Tibial nerve (tissue), 4 donors: Measurements from ENCODE around the gene METTL23. TPM values are rescaled to one million over a fixed set of nuclear protein-coding genes. Genes with fewer than 3 reads are reported as not detected.
A peak's percentile ranks its signal among the peaks of the same experiment; 100 is the strongest.

Source experiments
- DNase-seq, 2 donors: peaks; one replicate each; pipeline ENCODE4 v3.0.0-alpha.2; 2019; ENCODE audit warnings: low spot score in 2 of 2
- H3K27ac ChIP-seq, 4 donors: fragments of 200-600 bp; sonication (generic) in 3 of 4; one replicate each; pipeline ENCODE4 v1.5.1; 2017 to 2019; ENCODE audit warnings: mild to moderate bottlenecking in 1 of 4
- H3K27me3 ChIP-seq, 2 donors: fragments of 200-600 bp; sonication (generic) in 1 of 2; one replicate each; pipeline versions ENCODE4 v1.5.1 to v1.6.0; 2017 to 2019
- H3K36me3 ChIP-seq, 3 donors: fragments of 200-600 bp; sonication (generic); one replicate each; pipeline ENCODE4 v1.5.1; 2018 to 2019
- H3K4me1 ChIP-seq, 4 donors: fragments of 200-600 bp; sonication (generic) in 3 of 4; one replicate each; pipeline ENCODE4 v1.5.1; 2017 to 2019
- H3K4me3 ChIP-seq, 4 donors: fragments of 200-600 bp; sonication (generic) in 3 of 4; one replicate each; pipeline ENCODE4 v1.5.1; 2017 to 2019; ENCODE audit warnings: mild to moderate bottlenecking in 1 of 4, moderate library complexity in 1 of 4
- H3K9me3 ChIP-seq, 4 donors: fragments of 200-600 bp; sonication (generic) in 3 of 4; one replicate each; pipeline ENCODE4 v1.5.1; 2017 to 2019
- EP300 ChIP-seq, 2 donors: sonication (generic); formaldehyde crosslinking; IDR thresholded peaks; one replicate each; pipeline ENCODE4 v1.6.1; 2017; ENCODE audit warnings: antibody characterized with exemption in 2 of 2, mild to moderate bottlenecking in 1 of 2
- POLR2A ChIP-seq, 2 donors: fragments of 450-650 bp; IDR thresholded peaks; one replicate each; pipeline ENCODE4 v1.6.1; 2017; ENCODE audit warnings: antibody characterized with exemption in 2 of 2, mild to moderate bottlenecking in 2 of 2, moderate library complexity in 2 of 2
- WGBS, 2 donors: methylation state at CpG; one replicate each; pipeline ENCODE4 v1.1.5; 2018; 5-methylcytosine and 5-hydroxymethylcytosine counted together
- total RNA-seq, 4 donors: library from RNA; depleted of rRNA; stranded (reverse); fragments of >200 nt; gene quantifications; one replicate each; pipeline ENCODE4 v1.1.0, GENCODE V29; 2016
- TF ChIP-seq, protein P1 (sequence below), 5 experiments: fragments of 200-600 bp in 3 of 5; fragments of 450-650 bp in 2 of 5; sonication (generic) in 3 of 5; IDR thresholded peaks; one replicate each; pipeline ENCODE4 v1.5.1; 2016 to 2019; ENCODE audit warnings: antibody characterized with exemption in 5 of 5, mild to moderate bottlenecking in 3 of 5, moderate library complexity in 2 of 5

Gene METTL23
- total RNA-seq, 4 donors from 2014 or later, result 27.8 to 50.2 (median 30.8) TPM

DNA sequence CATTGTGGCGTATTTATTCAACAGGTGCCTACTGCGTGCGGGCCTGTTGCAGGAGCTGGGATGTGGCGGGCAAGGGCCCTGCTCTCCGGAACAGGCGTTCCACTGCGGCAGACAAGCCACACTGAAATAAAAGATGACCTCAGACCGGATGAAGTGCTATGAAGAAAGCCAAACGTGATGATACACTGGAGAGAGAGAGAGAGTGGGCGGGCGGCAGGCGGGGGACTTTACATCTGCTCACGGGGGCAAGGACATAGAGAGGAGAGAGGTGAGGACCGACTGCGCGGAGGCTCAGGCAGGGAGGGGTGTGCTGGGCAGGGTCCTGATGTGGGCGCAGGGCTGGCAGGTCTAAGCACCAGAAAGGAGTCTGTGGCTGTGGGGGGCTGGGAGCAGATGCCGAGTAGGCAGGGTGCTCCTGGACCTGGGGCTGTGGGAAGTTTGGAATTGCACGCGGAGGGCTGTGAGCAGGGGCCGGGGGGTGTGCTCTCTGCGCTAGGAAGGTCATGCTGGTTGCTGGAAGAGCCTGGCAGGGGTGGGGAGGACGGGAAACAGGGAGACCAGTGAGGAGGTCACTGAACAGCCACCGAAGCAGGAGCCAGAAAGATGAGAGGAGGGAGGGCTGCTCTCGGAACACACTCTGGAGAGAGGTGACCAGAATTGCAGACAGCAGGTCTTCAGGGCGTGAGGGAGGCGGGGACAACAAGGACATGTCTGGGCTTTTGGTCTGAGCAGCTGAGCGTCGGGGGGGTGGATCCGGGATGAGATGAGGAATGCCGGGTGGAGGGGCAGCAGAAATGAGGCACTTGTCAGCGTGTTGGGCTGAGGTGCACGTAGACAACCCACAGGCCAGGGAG is 25.8 kb upstream of the METTL23 start:
- Histone ChIP-seq H3K36me3 (no peaks in the 10 kb centered on the region), H3K4me1 (peaks cover 0 to 75% (median 40%) of the 10 kb centered on the region in 4 donors), H3K27me3 (no peaks in the 10 kb centered on the region), H3K4me3 (peak overlapping the region in 3 of 4 donors; percentile 13 to 30 (median 16)), H3K27ac (peak overlapping the region; percentile 11 to 90 (median 74)), H3K9me3 (no peaks in the 10 kb centered on the region)
- peak; percentile 43 to 54 for DNase-seq
- WGBS, 2 donors, result 18 to 22% methylated on average over 32 to 33 of the region's 33 CpGs
- TF ChIP-seq, protein P1, sequence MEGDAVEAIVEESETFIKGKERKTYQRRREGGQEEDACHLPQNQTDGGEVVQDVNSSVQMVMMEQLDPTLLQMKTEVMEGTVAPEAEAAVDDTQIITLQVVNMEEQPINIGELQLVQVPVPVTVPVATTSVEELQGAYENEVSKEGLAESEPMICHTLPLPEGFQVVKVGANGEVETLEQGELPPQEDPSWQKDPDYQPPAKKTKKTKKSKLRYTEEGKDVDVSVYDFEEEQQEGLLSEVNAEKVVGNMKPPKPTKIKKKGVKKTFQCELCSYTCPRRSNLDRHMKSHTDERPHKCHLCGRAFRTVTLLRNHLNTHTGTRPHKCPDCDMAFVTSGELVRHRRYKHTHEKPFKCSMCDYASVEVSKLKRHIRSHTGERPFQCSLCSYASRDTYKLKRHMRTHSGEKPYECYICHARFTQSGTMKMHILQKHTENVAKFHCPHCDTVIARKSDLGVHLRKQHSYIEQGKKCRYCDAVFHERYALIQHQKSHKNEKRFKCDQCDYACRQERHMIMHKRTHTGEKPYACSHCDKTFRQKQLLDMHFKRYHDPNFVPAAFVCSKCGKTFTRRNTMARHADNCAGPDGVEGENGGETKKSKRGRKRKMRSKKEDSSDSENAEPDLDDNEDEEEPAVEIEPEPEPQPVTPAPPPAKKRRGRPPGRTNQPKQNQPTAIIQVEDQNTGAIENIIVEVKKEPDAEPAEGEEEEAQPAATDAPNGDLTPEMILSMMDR (IDR thresholded peaks at IDR 0.05), result no peak
- peak in 1 of 2 donors; percentile 60 for TF ChIP-seq EP300 (IDR thresholded peaks at IDR 0.05)

DNA sequence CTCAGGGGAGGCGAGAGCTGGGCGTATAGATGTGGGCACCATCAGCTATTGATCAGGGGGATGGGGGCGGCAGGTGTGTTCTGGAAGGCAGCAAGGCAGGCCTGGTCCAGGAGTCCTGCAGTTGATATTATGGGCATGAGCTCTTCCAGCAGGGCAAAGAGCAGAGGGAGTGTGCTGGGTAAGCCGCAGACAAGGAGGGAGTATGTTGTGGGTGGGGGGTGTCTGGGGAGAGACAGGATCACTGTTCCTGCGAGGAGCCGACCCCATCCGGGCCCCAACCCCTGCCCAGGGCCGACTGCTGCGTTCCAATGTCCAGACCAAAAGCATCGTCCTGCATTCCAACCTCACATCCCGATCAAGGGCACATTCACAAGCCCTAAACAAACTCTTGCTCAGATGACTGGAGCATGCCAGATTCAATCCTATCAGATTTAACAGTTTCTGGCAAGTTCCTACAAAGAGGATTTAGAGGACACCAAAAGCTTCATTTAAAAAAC is 25.1 kb upstream of the METTL23 start:
- TF ChIP-seq EP300 (IDR thresholded peaks at IDR 0.05), result no peak
- Histone ChIP-seq H3K4me1 (peaks cover 0 to 69% (median 38%) of the 10 kb centered on the region in 4 donors), H3K27me3 (no peaks in the 10 kb centered on the region), H3K36me3 (no peaks in the 10 kb centered on the region), H3K4me3 (no peak overlapping the region), H3K27ac (peak overlapping the region in 3 of 4 donors; percentile 11 to 90 (median 81)), H3K9me3 (no peaks in the 10 kb centered on the region)
- no peak for DNase-seq
- WGBS, 2 donors, result 33 to 39% methylated on average over 11 of the region's 11 CpGs

DNA sequence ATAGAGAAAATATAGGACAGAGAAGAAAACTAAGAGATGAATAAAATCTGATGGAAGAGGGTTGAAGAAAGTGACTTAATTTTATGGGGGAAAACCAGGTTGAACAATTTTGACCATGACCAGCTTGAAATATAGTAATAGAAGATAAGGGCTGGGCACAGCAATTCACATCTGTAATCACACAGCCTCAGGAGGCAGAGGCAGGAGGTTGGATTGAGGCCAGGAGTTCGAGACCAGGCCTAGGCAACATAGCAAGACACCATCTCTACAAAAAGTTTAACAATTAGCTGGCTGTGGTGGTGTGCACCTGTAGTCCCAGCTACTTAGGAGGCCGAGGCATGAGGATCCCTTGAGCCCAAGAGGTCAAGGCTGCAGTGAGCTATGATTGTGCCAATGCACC is 24.6 kb upstream of the METTL23 start:
- H3K27ac ChIP-seq, result peak overlapping the region in 2 of 4 donors; percentile 81 to 90
- no peak overlapping the region for H3K4me3 ChIP-seq
- TF ChIP-seq, protein P1 (IDR thresholded peaks at IDR 0.05), result no peak
- no peak for TF ChIP-seq POLR2A (IDR thresholded peaks at IDR 0.05)
- no peak for TF ChIP-seq EP300 (IDR thresholded peaks at IDR 0.05)
- no peaks in the 10 kb centered on the region for H3K27me3 ChIP-seq
- no peak for DNase-seq
- 33 to 52% methylated on average over 2 of the region's 2 CpGs for WGBS, 2 donors
- no peaks in the 10 kb centered on the region for H3K9me3 ChIP-seq
- peaks cover 0 to 69% (median 36%) of the 10 kb centered on the region in 4 donors for H3K4me1 ChIP-seq
- no peaks in the 10 kb centered on the region for H3K36me3 ChIP-seq

DNA sequence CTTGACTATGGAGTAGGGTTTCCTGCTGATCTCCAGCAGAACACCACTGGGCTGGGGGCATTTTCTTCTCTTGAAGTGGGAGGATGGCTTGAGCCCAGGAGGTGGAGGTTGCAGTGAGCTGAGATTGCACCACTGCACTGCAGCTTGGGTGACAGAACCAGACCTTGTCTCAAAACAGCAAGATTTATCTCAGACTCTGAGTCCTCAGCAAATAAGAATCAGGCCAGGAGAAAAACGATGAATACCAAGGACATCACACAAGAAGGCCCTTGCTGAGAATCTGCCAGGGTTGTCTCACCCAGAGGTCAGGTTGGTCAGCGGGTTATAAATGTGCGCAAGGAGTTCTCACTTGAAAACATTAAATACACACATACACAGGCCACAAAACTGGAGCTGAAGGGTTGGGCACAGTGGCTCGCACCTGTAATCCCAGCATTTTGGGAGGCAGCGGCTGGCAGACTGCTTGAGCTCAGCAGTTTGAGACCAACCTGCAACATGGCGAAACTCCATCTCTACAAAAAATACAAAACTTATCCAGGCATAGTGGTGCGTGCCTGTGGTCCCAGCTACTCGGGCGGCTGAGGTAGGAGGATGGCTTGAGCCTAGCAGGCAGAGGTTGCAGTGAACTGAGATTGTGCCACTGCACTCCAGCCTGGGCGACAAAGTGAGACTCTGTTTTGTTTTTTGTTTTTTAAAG is 23.6 kb upstream of the METTL23 start:
- no peaks in the 10 kb centered on the region for H3K27me3 ChIP-seq
- no peak for DNase-seq
- WGBS, 2 donors, result 88% methylated on average over 10 of the region's 10 CpGs
- H3K4me3 ChIP-seq, result no peak overlapping the region
- H3K4me1 ChIP-seq, result peaks cover 0 to 69% (median 33%) of the 10 kb centered on the region in 4 donors
- TF ChIP-seq EP300 (IDR thresholded peaks at IDR 0.05) (no peak), POLR2A (IDR thresholded peaks at IDR 0.05) (no peak)
- TF ChIP-seq, protein P1 (IDR thresholded peaks at IDR 0.05), result no peak
- H3K9me3 ChIP-seq, result no peaks in the 10 kb centered on the region
- H3K27ac ChIP-seq, result no peak overlapping the region
- H3K36me3 ChIP-seq, result no peaks in the 10 kb centered on the region

DNA sequence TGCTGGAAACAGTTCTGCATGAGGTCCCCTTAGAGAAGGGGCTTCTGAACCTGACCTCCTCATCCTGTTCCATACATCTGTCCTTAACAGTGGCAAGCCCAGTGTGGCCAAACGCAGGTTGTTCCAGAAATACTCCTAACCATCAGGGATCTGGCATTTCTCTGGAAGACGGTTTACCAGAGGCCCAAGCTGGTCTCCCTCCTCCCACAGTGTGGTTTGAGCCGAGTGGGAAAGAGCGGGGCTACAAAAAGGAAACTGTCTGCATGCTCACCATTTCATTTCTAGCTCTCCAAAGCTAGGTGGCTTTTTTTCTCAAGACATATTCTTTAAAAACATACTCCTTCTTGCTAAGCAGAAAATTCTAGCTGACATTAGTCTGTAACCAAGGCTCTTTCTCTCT is 21.8 kb upstream of the METTL23 start:
- no peak for DNase-seq
- Histone ChIP-seq H3K4me3 (no peak overlapping the region), H3K4me1 (peaks cover 0 to 70% (median 41%) of the 10 kb centered on the region in 4 donors), H3K9me3 (no peaks in the 10 kb centered on the region), H3K36me3 (no peaks in the 10 kb centered on the region), H3K27ac (peak overlapping the region in 1 of 4 donors; percentile 29), H3K27me3 (no peaks in the 10 kb centered on the region)
- TF ChIP-seq EP300 (IDR thresholded peaks at IDR 0.05), result no peak
- TF ChIP-seq, protein P1 (IDR thresholded peaks at IDR 0.05), result no peak
- no peak for TF ChIP-seq POLR2A (IDR thresholded peaks at IDR 0.05)
- 60 to 62% methylated on average over 4 of the region's 4 CpGs for WGBS, 2 donors
